Gastrocnemius medialis (tissue), 4 donors: ENCODE data around the gene GPATCH2L. TPM values are rescaled to one million over a fixed set of nuclear protein-coding genes. Genes with fewer than 3 reads are reported as not detected.

Experiments used
- ATAC-seq, 2 donors: fragments of 150-250 bp; one replicate each; pipeline ENCODE4 v1.9.1; 2016
- DNase-seq, 2 donors: peaks; one replicate each; pipeline ENCODE4 v3.0.0-alpha.2; 2019
- H3K27ac ChIP-seq, 4 donors: fragments of 200-600 bp; sonication (generic); 1 replicate in 1 of 4; 2 replicates in 3 of 4; pipeline ENCODE4 v1.5.1; 2016 to 2018; ENCODE audit warnings: mild to moderate bottlenecking in 2 of 4, moderate library complexity in 1 of 4
- H3K27me3 ChIP-seq, 3 donors: fragments of 200-600 bp; sonication (generic) in 2 of 3; 1 replicate in 1 of 3; 2 replicates in 2 of 3; pipeline versions ENCODE4 v1.5.1 to v1.6.0; 2016 to 2019; ENCODE audit warnings: mild to moderate bottlenecking in 1 of 3, moderate library complexity in 1 of 3
- H3K36me3 ChIP-seq, 2 donors: fragments of 200-600 bp; sonication (generic) in 1 of 2; one replicate each; pipeline ENCODE4 v1.5.1; 2017 to 2018
- H3K4me1 ChIP-seq, 2 donors: fragments of 200-600 bp; sonication (generic) in 1 of 2; one replicate each; pipeline ENCODE4 v1.5.1; 2016 to 2017; ENCODE audit warnings: mild to moderate bottlenecking in 2 of 2
- H3K4me3 ChIP-seq, 4 donors: fragments of 200-600 bp; sonication (generic) in 3 of 4; 1 replicate in 1 of 4; 2 replicates in 3 of 4; pipeline ENCODE4 v1.5.1; 2016 to 2019; ENCODE audit warnings: mild to moderate bottlenecking in 2 of 4
- H3K9me3 ChIP-seq, 3 donors: fragments of 200-600 bp; sonication (generic) in 2 of 3; 1 replicate in 1 of 3; 2 replicates in 2 of 3; pipeline ENCODE4 v1.5.1; 2016 to 2019
- POLR2A ChIP-seq, 2 donors: fragments of 450-650 bp; IDR thresholded peaks; one replicate each; pipeline ENCODE4 v1.6.1; 2017; ENCODE audit warnings: antibody characterized with exemption in 2 of 2, mild to moderate bottlenecking in 2 of 2, moderate library complexity in 2 of 2
- in situ Hi-C, 4 donors: fragments of 200-750 bp; cut with MboI; loops; one replicate each; pipeline versions ENCODE4 v1.15.0 to v1.8.0; 2017; ENCODE audit warnings: low sequenced_read_pairs in 4 of 4
- intact Hi-C: fragments of 100-400 bp; cut with DNase I; formaldehyde crosslinking; loops from one replicate; pipeline ENCODE4 v1.15.1; 2023; ENCODE audit warnings: low total_unique reads
- total RNA-seq, 4 donors: library from RNA; depleted of rRNA; stranded (reverse); fragments of >200 nt; gene quantifications; one replicate each; pipeline versions ENCODE4 v1.1.0 to v1.2.3, GENCODE V29; 2016
- TF ChIP-seq, protein P1 (sequence below), 5 experiments: fragments of 450-650 bp in 3 of 5; fragments of 200-600 bp in 2 of 5; sonication (generic) in 2 of 5; IDR thresholded peaks in 4 of 5; conservative IDR thresholded peaks in 1 of 5; 1 replicate in 4 of 5; 2 replicates in 1 of 5; pipeline ENCODE4 v1.5.1; 2016 to 2019; ENCODE audit warnings: antibody characterized with exemption in 5 of 5, mild to moderate bottlenecking in 3 of 5, moderate library complexity in 3 of 5

The GPATCH2L gene
- total RNA-seq, 4 donors from 2014 or later, result 24.6 to 63.5 (median 41.9) TPM

DNA sequence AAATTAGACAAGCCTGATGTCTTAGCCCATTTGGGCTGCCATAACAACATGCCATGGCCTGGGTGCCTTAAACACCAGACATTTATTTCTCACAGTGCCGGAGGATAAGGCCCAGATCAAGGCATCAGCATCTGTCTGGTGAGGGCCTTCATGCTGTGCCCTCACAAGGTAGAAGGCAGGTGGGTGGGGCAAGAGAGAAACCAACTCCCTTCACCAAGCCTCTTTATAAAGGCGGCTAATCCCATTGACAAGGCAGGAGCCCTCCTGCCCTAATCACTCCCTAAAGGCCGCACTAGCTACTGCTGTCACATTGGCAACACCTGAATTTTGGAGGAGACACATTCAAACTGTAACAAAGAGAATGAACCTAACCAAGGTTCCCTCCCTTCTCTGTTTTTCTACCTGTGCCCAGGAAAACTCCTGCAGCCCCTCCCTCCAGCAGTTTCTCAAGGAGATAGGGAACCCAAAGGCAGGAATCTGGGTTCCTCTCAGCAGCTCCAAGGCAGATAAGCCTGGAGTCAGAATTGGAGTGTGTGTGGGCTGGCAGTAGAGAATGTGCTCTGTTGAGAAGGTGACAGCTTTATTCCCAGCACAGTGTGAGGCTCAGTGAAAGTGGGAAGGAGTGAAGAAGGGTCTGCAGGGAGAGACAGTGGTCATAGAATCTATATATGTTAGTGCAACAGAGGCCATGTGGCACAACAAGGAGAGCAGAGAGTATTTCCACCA, 21.7 kb upstream of the GPATCH2L start:
- Histone ChIP-seq H3K36me3 (no peaks in the 10 kb centered on the region), H3K27me3 (peaks cover 13 to 27% (median 13%) of the 10 kb centered on the region in 3 donors), H3K27ac (no peak overlapping the region), H3K9me3 (no peaks in the 10 kb centered on the region), H3K4me3 (no peak overlapping the region), H3K4me1 (no peaks in the 10 kb centered on the region)
- no peak for ATAC-seq
- no peak for DNase-seq
- TF ChIP-seq POLR2A (IDR thresholded peaks at IDR 0.05), result no peak
- TF ChIP-seq, protein P1, sequence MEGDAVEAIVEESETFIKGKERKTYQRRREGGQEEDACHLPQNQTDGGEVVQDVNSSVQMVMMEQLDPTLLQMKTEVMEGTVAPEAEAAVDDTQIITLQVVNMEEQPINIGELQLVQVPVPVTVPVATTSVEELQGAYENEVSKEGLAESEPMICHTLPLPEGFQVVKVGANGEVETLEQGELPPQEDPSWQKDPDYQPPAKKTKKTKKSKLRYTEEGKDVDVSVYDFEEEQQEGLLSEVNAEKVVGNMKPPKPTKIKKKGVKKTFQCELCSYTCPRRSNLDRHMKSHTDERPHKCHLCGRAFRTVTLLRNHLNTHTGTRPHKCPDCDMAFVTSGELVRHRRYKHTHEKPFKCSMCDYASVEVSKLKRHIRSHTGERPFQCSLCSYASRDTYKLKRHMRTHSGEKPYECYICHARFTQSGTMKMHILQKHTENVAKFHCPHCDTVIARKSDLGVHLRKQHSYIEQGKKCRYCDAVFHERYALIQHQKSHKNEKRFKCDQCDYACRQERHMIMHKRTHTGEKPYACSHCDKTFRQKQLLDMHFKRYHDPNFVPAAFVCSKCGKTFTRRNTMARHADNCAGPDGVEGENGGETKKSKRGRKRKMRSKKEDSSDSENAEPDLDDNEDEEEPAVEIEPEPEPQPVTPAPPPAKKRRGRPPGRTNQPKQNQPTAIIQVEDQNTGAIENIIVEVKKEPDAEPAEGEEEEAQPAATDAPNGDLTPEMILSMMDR (IDR thresholded peaks at IDR 0.05 in 4 of 5, conservative IDR thresholded peaks at IDR 0.05 in 1 of 5), result no peak
- in situ Hi-C loops, result no loop called here
- intact Hi-C loops, result no loop called here

GRCh38 chr14:76131071-76131965, 20.4 kb upstream of the GPATCH2L start:
- ATAC-seq, result no peak
- intact Hi-C loops (no loop called here), in situ Hi-C loops (no loop called here)
- no peak for TF ChIP-seq POLR2A (IDR thresholded peaks at IDR 0.05)
- TF ChIP-seq, protein P1 (IDR thresholded peaks at IDR 0.05 in 4 of 5, conservative IDR thresholded peaks at IDR 0.05 in 1 of 5), result no peak
- no peak for DNase-seq
- H3K36me3 ChIP-seq, result no peaks in the 10 kb centered on the region
- H3K27me3 ChIP-seq, result peaks cover 13 to 39% (median 13%) of the 10 kb centered on the region in 3 donors
- H3K4me1 ChIP-seq, result no peaks in the 10 kb centered on the region
- H3K9me3 ChIP-seq, result no peaks in the 10 kb centered on the region
- no peak overlapping the region for H3K4me3 ChIP-seq
- H3K27ac ChIP-seq, result no peak overlapping the region

- intact Hi-C loops (no loop called here), in situ Hi-C loops (no loop called here)
- DNase-seq (no peak), ATAC-seq (no peak)
- Histone ChIP-seq H3K9me3 (no peaks in the 10 kb centered on the region), H3K27me3 (peaks cover 27 to 57% (median 28%) of the 10 kb centered on the region in 3 donors), H3K4me1 (no peaks in the 10 kb centered on the region), H3K4me3 (no peak overlapping the region), H3K27ac (no peak overlapping the region), H3K36me3 (no peaks in the 10 kb centered on the region)
- TF ChIP-seq, protein P1 (IDR thresholded peaks at IDR 0.05 in 4 of 5, conservative IDR thresholded peaks at IDR 0.05 in 1 of 5), result no peak
- no peak for TF ChIP-seq POLR2A (IDR thresholded peaks at IDR 0.05)
Measured at GRCh38 chr14:76133103-76133502, 18.6 kb upstream of the GPATCH2L start.

- Histone ChIP-seq H3K27ac (no peak overlapping the region), H3K4me1 (no peaks in the 10 kb centered on the region), H3K27me3 (peaks cover 33 to 64% (median 34%) of the 10 kb centered on the region in 3 donors), H3K4me3 (no peak overlapping the region), H3K9me3 (no peaks in the 10 kb centered on the region), H3K36me3 (no peaks in the 10 kb centered on the region)
- ATAC-seq (no peak), DNase-seq (no peak)
- in situ Hi-C loops (no loop called here), intact Hi-C loops (no loop called here)
- TF ChIP-seq POLR2A (IDR thresholded peaks at IDR 0.05), result no peak
- TF ChIP-seq, protein P1 (IDR thresholded peaks at IDR 0.05 in 4 of 5, conservative IDR thresholded peaks at IDR 0.05 in 1 of 5), result no peak
Measured at GRCh38 chr14:76134231-76134630, 17.5 kb upstream of the GPATCH2L start.
